K562 (cell line): Measurements from ENCODE around the gene TRNP1. TPM values are rescaled to one million over a fixed set of nuclear protein-coding genes. Genes with fewer than 3 reads are reported as not detected.

Experiments
- C11orf30 ChIP-seq: fragments of 450-650 bp; IDR thresholded peaks from 2 replicates; pipeline ENCODE4 v1.6.1; 2016; ENCODE audit warnings: low read depth, mild to moderate bottlenecking
- CHD1 ChIP-seq: fragments of 200-600 bp; sonication (generic); IDR thresholded peaks from one replicate; pipeline ENCODE4 v1.6.1; 2012; ENCODE audit warnings: mild to moderate bottlenecking, moderate library complexity, low read length, inconsistent platforms
- CHD7 ChIP-seq: fragments of 200-600 bp; sonication (generic); IDR thresholded peaks from one replicate; pipeline ENCODE4 v1.6.1; 2012; ENCODE audit warnings: mild to moderate bottlenecking, low read depth, low read length, inconsistent platforms
- ELK3 ChIP-seq: fragments of 450-650 bp; formaldehyde crosslinking; IDR thresholded peaks from 2 replicates; pipeline ENCODE4 v1.4.0; 2020; ENCODE audit warnings: mild to moderate bottlenecking
- ESRRA ChIP-seq: fragments of 450-650 bp; IDR thresholded peaks from 2 replicates; pipeline ENCODE4 v1.6.1; 2014; ENCODE audit warnings: low read depth, mild to moderate bottlenecking, moderate library complexity, borderline replicate concordance
- KDM2B ChIP-seq: fragments of 250-450 bp; sonication (Bioruptor Pico); IDR thresholded peaks from 2 replicates; pipeline ENCODE4 v1.8.0; 2021; ENCODE audit warnings: mild to moderate bottlenecking, moderate library complexity
- MTA3 ChIP-seq: fragments of 450-650 bp; formaldehyde crosslinking; IDR thresholded peaks from 2 replicates; pipeline ENCODE4 v1.6.1; 2017; ENCODE audit warnings: mild to moderate bottlenecking, borderline replicate concordance
- NBN ChIP-seq: fragments of 450-650 bp; IDR thresholded peaks from 2 replicates; pipeline ENCODE4 v1.6.1; 2016; ENCODE audit warnings: low read depth, mild to moderate bottlenecking
- NRF1 ChIP-seq, 2 experiments: fragments of 450-650 bp; IDR thresholded peaks in 1 of 2; conservative IDR thresholded peaks in 1 of 2; 2 replicates each; pipeline ENCODE4 v1.6.1; 2014; ENCODE audit warnings: mild to moderate bottlenecking in 2 of 2
- SMAD3 ChIP-seq: fragments of 450-650 bp; formaldehyde crosslinking; conservative IDR thresholded peaks from 2 replicates; pipeline ENCODE4 v1.4.0; 2020; ENCODE audit warnings: mild to moderate bottlenecking
- SOX6 ChIP-seq: fragments of 450-650 bp; IDR thresholded peaks from 2 replicates; pipeline ENCODE4 v1.6.1; 2014; ENCODE audit warnings: mild to moderate bottlenecking
- TAF1 ChIP-seq: IDR thresholded peaks from 2 replicates; pipeline ENCODE4 v1.6.1; 2011; ENCODE audit warnings: mild to moderate bottlenecking, low read length, moderate library complexity; ENCODE audit not compliant: insufficient read depth, control insufficient read depth, severe bottlenecking; ENCODE audit errors: extremely low read depth
- TBP ChIP-seq: optimal IDR thresholded peaks from 2 replicates; pipeline ENCODE3; 2011; ENCODE audit warnings: low read depth, low read length, improper control_type of control experiment
- U2AF1 ChIP-seq: fragments of 200-400 bp; formaldehyde crosslinking; optimal IDR thresholded peaks from 2 replicates; pipeline ENCODE3; 2017; ENCODE audit warnings: mild to moderate bottlenecking, low read depth, low read length, moderate library complexity
- ZNF133 ChIP-seq: fragments of 250-450 bp; sonication (Bioruptor Pico); IDR thresholded peaks from 2 replicates; pipeline ENCODE4 v1.4.0; 2020; ENCODE audit warnings: mild to moderate bottlenecking
- polyA plus RNA-seq, 8 experiments: library from polyadenylated mRNA; depleted of rRNA in 4 of 8; stranded (reverse) in 5 of 8; unstranded in 3 of 8; fragments of >200 nt; fragmentation: Nextera tagmentation in 2 of 8; fragmentation: Illumina TruSeq in 1 of 8; extraction: Ambion mirVana in 2 of 8; extraction: Trizol in 1 of 8; gene quantifications; 2 replicates each; pipeline versions ENCODE4 v1.2.1 to v1.2.3, GENCODE V29; 2011 to 2014; ENCODE audit warnings: inconsistent platforms in 1 of 8, missing spikeins in 1 of 8
- total RNA-seq, 7 experiments: library from RNA; depleted of rRNA in 6 of 7; stranded (reverse); fragments of >200 nt in 6 of 7; fragmentation: Illumina TruSeq in 2 of 7; extraction: Trizol in 2 of 7; gene quantifications; 2 replicates each; pipeline versions ENCODE4 v1.2.1 to v1.2.3, GENCODE V29; 2011 to 2021; ENCODE audit warnings: low replicate concordance in 1 of 7
- TF ChIP-seq, protein P1 (sequence below), 2 experiments: fragments of 250-450 bp in 1 of 2; fragments of 450-650 bp in 1 of 2; sonication (Bioruptor Pico) in 1 of 2; IDR thresholded peaks; 2 replicates each; pipeline versions ENCODE4 v1.6.1 to v1.8.0; 2016 to 2021; ENCODE audit warnings: mild to moderate bottlenecking in 2 of 2, moderate library complexity in 2 of 2, missing compliant biosample characterization in 1 of 2, missing genetic modification characterization in 1 of 2

TRNP1 gene
- total and polyA plus RNA-seq, 9 of the 15 experiments (the other 6 are each of a cell fraction or from before 2014, with no cell fraction given): 0.03 to 1.3 (median 0.95) TPM

DNA sequence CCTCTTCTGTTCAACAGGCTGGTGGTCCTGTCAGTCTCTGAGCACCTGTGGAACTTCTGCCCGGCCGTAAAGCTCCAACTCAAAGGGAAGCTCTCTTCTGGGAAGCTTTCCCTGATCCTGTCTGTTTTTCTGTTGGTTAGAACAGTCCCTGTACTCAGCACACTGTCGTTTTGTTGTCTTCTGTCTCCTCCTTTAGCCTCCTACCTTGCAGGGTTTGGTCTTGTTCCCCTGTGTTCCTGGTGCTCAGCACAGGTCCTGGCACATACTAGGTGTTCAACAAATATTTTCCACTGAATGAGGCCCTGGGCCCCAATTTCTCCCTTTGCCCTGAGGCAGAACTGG lies 32.9 kb upstream of the TRNP1 start (continued):
- no peak for TF ChIP-seq CHD7
- TF ChIP-seq SMAD3 (CRISPR knock-in tag): no peak
- no peak for TF ChIP-seq C11orf30
- TF ChIP-seq NRF1 (conservative IDR thresholded peaks at IDR 0.05 in 1 of 2, IDR thresholded peaks at IDR 0.05 in 1 of 2): 0 out of 4 replicates have a peak, but pooled peaks have one; percentile 34 to 42
- no peak for TF ChIP-seq ELK3 (CRISPR knock-in tag)
- TF ChIP-seq TAF1: no peak
- TF ChIP-seq, protein P1, sequence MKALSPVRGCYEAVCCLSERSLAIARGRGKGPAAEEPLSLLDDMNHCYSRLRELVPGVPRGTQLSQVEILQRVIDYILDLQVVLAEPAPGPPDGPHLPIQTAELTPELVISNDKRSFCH (CRISPR knock-in tag; IDR thresholded peaks at IDR 0.05): no peak
- TF ChIP-seq, protein P1 (tag; IDR thresholded peaks at IDR 0.05): no peak
- no peak for TF ChIP-seq TBP
- TF ChIP-seq KDM2B (CRISPR knock-in tag): no peak
- no peak for TF ChIP-seq CHD1
- TF ChIP-seq NBN: no peak
- no peak for TF ChIP-seq ZNF133 (CRISPR knock-in tag)
- TF ChIP-seq ESRRA: 0 out of 2 replicates have a peak, but pooled peaks have one; percentile 3
- TF ChIP-seq SOX6: 0 out of 2 replicates have a peak, but pooled peaks have one; percentile 2
- no peak for TF ChIP-seq U2AF1
- TF ChIP-seq MTA3: no peak; the same call in 1 of the 2 replicates
